OCI-LY1 (cell line): ENCODE measurements around the gene VWA8.

ENCODE experiments used
- H2AFZ ChIP-seq: fragments of 200-600 bp; sonication (generic), shearing (Covaris generic); 2 replicates; pipeline ENCODE4 v1.6.0; 2014; ENCODE audit warnings: antibody characterized with exemption, mild to moderate bottlenecking, low read length
- H3F3A ChIP-seq: fragments of 200-600 bp; sonication (generic), shearing (Covaris generic); 2 replicates; pipeline ENCODE4 v1.6.0; 2014; ENCODE audit warnings: mild to moderate bottlenecking, antibody characterized with exemption, low read length, moderate library complexity; ENCODE audit not compliant: insufficient read depth
- H3K27ac ChIP-seq: fragments of 200-600 bp; sonication (generic); 2 replicates; pipeline ENCODE4 v1.5.1; 2014; ENCODE audit warnings: low read length, mixed run types, mild to moderate bottlenecking, low read depth; ENCODE audit not compliant: poor library complexity, severe bottlenecking
- H3K27me3 ChIP-seq: fragments of 200-600 bp; sonication (generic); 2 replicates; pipeline ENCODE4 v1.6.0; 2014; ENCODE audit warnings: antibody characterized with exemption, mild to moderate bottlenecking, low read length, moderate library complexity; ENCODE audit not compliant: insufficient read depth
- H3K36me3 ChIP-seq: fragments of 200-600 bp; sonication (generic); 2 replicates; pipeline ENCODE4 v1.6.1; 2014; ENCODE audit warnings: mild to moderate bottlenecking, antibody characterized with exemption, low read length, moderate library complexity, mixed read lengths; ENCODE audit not compliant: insufficient read depth
- H3K4me1 ChIP-seq: fragments of 200-600 bp; sonication (generic); 2 replicates; pipeline ENCODE4 v1.5.1; 2014; ENCODE audit warnings: mild to moderate bottlenecking, low read length, moderate library complexity; ENCODE audit not compliant: insufficient read depth, severe bottlenecking
- H3K4me2 ChIP-seq: fragments of 200-600 bp; sonication (generic), shearing (Covaris generic); 2 replicates; pipeline ENCODE4 v1.6.1; 2014; ENCODE audit warnings: low read length
- H3K4me3 ChIP-seq: fragments of 200-600 bp; sonication (generic); 2 replicates; pipeline ENCODE4 v1.5.1; 2014; ENCODE audit warnings: low read length, low read depth, mild to moderate bottlenecking, mixed read lengths; ENCODE audit not compliant: poor library complexity, severe bottlenecking
- H3K79me2 ChIP-seq: fragments of 200-600 bp; shearing (Covaris generic); 2 replicates; pipeline ENCODE4 v1.6.1; 2016; ENCODE audit warnings: mixed run types, low read length, mixed read lengths; ENCODE audit not compliant: insufficient read depth
- H3K9ac ChIP-seq: fragments of 200-600 bp; sonication (generic), shearing (Covaris generic); 2 replicates; pipeline ENCODE4 v1.6.1; 2014; ENCODE audit warnings: mild to moderate bottlenecking, low read length, mixed read lengths
- H3K9me2 ChIP-seq: fragments of 200-600 bp; sonication (generic), shearing (Covaris generic); 2 replicates; pipeline ENCODE4 v1.6.1; 2014; ENCODE audit warnings: low read depth, mild to moderate bottlenecking, low read length, mixed read lengths
- H3K9me3 ChIP-seq: fragments of 200-600 bp; shearing (Covaris generic); 2 replicates; pipeline ENCODE4 v1.6.1; 2014; ENCODE audit warnings: low read length, mixed read lengths
- H4K20me1 ChIP-seq: fragments of 200-600 bp; sonication (generic), shearing (Covaris generic); 2 replicates; pipeline ENCODE4 v1.6.0; 2016; ENCODE audit warnings: mild to moderate bottlenecking, low read length; ENCODE audit not compliant: insufficient read depth
- CTCF ChIP-seq: fragments of 200-600 bp; sonication (generic), shearing (Covaris generic); IDR thresholded peaks from 2 replicates; pipeline ENCODE4 v1.5.1; 2017; ENCODE audit warnings: mild to moderate bottlenecking, antibody characterized with exemption, low read length, moderate library complexity, mixed read lengths
- EZH2 ChIP-seq: fragments of 200-600 bp; sonication (generic), shearing (Covaris generic); IDR thresholded peaks from 2 replicates; pipeline ENCODE4 v1.8.0; 2017; ENCODE audit warnings: borderline replicate concordance, mixed run types, mild to moderate bottlenecking, antibody characterized with exemption, low read length, moderate library complexity, mixed read lengths

Gene VWA8

DNA sequence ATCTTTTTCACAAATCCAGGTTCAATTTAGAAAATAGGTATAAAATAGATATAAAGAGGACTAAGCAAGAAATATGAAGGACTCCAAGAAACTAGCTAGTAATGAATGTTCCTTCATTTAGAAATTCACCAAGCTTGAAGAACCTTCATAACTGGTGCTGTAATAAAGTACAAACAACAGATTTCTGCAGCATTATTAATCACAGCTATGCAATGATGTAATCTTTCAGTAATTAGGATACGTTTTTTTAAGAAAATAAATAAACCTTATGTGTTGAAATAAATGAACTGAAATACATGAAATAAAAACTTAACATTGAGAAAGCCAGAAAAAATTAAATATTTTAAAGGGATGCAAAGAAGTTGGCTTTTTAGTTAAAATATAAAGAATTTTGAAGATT, 267.5 kb downstream of the VWA8 start:
- Histone ChIP-seq H3K36me3 (peaks cover 21% of the 10 kb centered on the region; the same call in 1 of the 2 replicates), H2AFZ (no peak overlapping the region), H3K27ac (no peak overlapping the region), H4K20me1 (no peaks in the 10 kb centered on the region), H3K9me2 (no peaks in the 10 kb centered on the region), H3F3A (no peaks in the 10 kb centered on the region), H3K4me3 (no peak overlapping the region), H3K4me2 (no peak overlapping the region), H3K9me3 (no peaks in the 10 kb centered on the region), H3K9ac (no peak overlapping the region), H3K27me3 (no peaks in the 10 kb centered on the region), H3K79me2 (no peaks in the 10 kb centered on the region), H3K4me1 (peaks cover 13% of the 10 kb centered on the region)
- no peak for TF ChIP-seq CTCF
- TF ChIP-seq EZH2, result no peak

GRCh38 chr13:41691274-41691673, 269.6 kb downstream of the VWA8 start:
- Histone ChIP-seq H3K79me2 (no peaks in the 10 kb centered on the region), H3K9me2 (no peaks in the 10 kb centered on the region), H3K9ac (no peak overlapping the region), H3K4me1 (peaks cover 13% of the 10 kb centered on the region), H3K4me2 (no peak overlapping the region), H4K20me1 (no peaks in the 10 kb centered on the region), H3K36me3 (peaks cover 23% of the 10 kb centered on the region; the same call in 1 of the 2 replicates), H3K9me3 (no peaks in the 10 kb centered on the region), H3K27ac (no peak overlapping the region), H3F3A (no peaks in the 10 kb centered on the region), H3K27me3 (no peaks in the 10 kb centered on the region), H2AFZ (no peak overlapping the region), H3K4me3 (no peak overlapping the region)
- TF ChIP-seq EZH2 (no peak), CTCF (no peak)

DNA sequence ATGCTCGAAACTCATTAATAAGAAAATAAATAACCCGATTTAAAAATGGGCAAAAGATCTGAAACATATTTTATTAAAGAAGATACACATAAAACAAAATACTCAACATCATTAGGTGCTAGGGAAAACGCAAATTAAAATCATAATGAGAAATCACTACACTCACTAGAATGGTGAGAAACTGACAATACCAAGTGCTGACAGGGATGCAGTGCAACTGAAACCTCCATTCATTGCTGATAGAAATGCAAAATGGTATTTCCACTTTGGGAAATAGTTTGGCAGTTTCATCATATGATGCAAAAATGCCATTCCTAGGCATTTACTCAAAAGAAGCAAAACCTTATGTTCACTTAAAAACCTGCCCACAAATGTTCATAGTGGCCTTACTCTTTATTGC, 278.1 kb downstream of the VWA8 start:
- no peaks in the 10 kb centered on the region for H3F3A ChIP-seq
- H3K4me2 ChIP-seq, result no peak overlapping the region
- H3K9ac ChIP-seq, result no peak overlapping the region
- no peaks in the 10 kb centered on the region for H3K79me2 ChIP-seq
- no peaks in the 10 kb centered on the region for H3K27me3 ChIP-seq
- no peaks in the 10 kb centered on the region for H3K9me2 ChIP-seq
- no peak overlapping the region for H3K4me3 ChIP-seq
- no peak overlapping the region for H2AFZ ChIP-seq
- no peak overlapping the region for H3K27ac ChIP-seq
- no peaks in the 10 kb centered on the region for H4K20me1 ChIP-seq
- H3K36me3 ChIP-seq, result peaks cover 32% of the 10 kb centered on the region
- no peaks in the 10 kb centered on the region for H3K9me3 ChIP-seq
- no peak for TF ChIP-seq EZH2
- TF ChIP-seq CTCF, result no peak
- H3K4me1 ChIP-seq, result no peaks in the 10 kb centered on the region
